NCI-H1417 (cell line): ENCODE data around the gene KMT2E.
"Not testable (repeated sequence)": the region's sequence is repeated elsewhere in the genome, so short reads cannot be mapped to it uniquely, and the experiment has no call there.

Experiments used
- DNase-seq, 3 experiments: peaks; one replicate each; lab custom pipeline; 2025; lab: John Stamatoyannopoulos, UW

Gene KMT2E

DNA sequence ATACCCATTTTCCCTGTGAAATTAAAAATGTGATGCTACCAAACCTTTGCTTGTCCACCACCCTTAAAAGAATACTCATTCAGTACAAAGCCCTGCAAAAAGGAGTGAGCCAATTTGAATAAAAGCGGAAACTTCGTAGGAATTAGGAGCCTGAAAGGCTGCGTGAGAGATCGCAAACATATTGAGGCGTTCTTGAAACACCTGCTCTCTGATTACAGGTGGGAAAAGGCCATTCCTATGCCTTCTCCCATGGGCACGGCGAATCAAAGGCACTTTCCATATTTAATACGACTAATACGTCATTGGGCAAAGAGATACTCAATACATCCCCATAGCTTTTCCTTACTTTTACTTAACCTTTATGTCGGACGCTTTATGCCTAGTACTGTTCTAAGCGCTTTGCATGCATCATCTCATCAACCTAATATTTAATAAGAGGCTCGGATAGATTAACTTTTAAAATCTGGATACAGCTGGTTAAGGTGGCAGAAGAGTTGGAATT lies 30.9 kb upstream of the KMT2E start:
- DNase-seq, result peak; percentile 58 to 85 (median 73)

- peak; percentile 83 to 95 (median 95) for DNase-seq
Measured at GRCh38 chr7:104983578-104984539, 30.1 kb upstream of the KMT2E start.

DNA sequence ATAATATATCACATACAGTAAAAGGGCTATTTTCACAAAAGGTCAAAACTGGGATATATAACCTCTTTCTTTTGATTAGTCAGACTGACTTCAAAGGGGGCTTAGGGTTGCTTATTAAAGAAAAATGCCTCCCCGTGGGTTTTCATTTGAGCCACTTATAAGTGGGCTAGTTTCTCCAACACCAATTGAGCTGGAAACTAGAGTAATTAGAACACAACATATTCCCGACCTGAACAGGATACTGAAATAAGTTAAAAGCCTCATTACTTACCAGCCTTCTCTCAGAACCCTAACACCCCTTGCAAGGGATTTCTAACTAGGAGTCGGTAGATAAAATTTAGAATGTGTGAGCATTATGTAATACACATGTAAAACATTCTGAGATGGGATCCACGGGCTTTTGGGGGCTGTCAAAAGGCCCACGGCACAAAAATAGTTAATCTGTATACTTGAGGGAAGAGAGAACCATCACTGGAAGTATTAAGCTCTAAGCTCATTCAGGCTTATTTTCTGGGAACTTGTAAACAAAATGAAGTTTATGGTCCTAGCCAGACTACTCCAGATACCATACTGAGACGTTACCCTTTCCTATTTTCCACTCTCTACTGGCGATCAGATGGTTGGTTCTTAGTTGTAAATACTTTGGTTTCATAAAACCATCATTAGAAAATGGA lies 29.3 kb upstream of the KMT2E start:
- no peak for DNase-seq

DNA sequence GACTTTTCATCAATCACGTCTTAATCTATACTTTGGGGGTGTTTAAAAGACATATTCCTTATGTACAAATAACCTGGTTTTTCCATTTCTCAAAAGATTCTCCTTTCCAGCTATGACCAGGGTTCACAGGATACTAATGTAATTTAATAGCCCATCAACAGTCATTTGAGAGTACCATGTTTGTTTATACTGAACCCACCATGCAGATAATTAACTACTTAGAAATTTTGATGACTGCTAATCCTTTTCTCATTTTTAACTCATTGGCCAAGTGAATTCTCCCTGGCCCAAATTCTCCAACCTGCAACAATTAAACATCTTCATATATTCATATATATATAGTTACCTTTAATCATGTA lies 28.8 kb upstream of the KMT2E start:
- DNase-seq, result no peak

DNA sequence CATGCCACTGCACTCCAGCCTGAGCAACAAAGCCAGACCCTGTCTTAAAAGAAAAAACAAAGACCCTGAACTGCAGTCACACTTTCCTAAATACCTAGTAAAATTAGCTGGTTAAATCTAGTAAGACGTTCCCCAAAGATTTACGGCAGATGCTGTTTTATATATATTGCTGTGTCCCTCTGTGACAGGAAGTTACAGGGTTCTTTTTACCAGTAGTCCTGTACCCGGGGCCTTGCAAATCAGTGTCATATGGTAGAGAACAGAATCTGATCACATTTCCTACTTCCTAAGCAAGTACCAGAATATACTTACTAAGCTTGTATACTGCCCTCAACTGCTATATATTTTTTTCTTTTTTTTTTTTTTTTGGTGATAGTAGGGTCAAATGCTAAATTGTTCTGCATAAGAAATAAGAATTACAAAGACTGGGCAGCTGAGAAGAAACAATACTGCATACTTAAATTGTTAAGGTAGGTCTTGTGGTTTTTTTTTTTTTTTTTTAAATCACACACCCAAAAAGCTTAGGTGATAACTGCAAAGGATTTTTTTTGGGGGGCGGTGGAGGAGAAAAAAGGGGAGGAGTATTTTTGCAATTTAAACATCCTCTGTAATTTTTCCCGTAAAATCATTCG lies 27.3 kb upstream of the KMT2E start:
- no peak for DNase-seq

DNA sequence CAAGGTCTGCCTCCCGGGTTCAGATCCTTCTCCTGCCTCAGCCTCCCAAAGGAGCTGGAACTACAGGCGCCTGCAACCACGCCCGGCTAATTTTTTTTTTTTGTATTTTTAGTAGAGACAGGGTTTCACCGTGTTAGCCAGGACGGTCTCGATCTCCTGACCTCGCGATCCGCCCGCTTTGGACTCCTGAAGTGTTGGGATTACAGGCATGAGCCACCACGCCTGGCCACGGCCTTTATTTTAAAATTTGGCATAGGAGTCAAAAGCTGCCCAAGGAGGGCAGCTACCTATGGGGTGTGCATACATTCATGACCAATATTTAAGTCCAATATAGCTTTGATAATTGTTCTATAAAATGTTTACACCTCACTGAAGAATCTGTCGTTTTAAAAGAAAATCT lies 26.6 kb upstream of the KMT2E start:
- not testable (repeated sequence) for DNase-seq

- DNase-seq, result no peak
Measured at GRCh38 chr7:104990983-104991382, 23.0 kb upstream of the KMT2E start.

- DNase-seq, result no peak
Measured at GRCh38 chr7:104992306-104992705, 21.7 kb upstream of the KMT2E start.

- DNase-seq, result no peak
Measured at GRCh38 chr7:104993217-104993862, 20.7 kb upstream of the KMT2E start.

- no peak for DNase-seq
Measured at GRCh38 chr7:104998040-104998752, 15.8 kb upstream of the KMT2E start.

- DNase-seq, result no peak
Measured at GRCh38 chr7:105000200-105000599, 13.8 kb upstream of the KMT2E start.

DNA sequence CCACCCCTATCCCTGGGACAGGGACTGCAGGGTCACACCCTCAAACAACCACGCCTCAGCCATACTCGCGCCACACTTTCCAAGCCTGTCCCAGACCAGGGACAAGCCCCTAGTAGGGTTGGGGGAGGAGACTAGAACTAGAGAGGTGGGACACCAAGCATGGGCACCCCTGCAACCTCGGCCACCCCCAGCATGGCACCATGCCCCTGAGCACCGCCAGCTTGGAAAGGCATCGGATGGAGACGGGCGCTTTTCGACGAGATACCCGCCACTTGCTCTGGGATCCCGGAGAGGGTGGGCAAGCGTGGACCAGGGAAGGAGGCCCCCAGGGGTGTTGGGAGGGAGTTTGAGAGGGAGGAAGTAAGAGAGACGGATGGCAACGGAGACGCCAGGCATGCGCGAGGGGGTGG lies 13.1 kb upstream of the KMT2E start:
- no peak for DNase-seq

- no peak for DNase-seq
Measured at GRCh38 chr7:105001652-105002184, 12.3 kb upstream of the KMT2E start.

DNA sequence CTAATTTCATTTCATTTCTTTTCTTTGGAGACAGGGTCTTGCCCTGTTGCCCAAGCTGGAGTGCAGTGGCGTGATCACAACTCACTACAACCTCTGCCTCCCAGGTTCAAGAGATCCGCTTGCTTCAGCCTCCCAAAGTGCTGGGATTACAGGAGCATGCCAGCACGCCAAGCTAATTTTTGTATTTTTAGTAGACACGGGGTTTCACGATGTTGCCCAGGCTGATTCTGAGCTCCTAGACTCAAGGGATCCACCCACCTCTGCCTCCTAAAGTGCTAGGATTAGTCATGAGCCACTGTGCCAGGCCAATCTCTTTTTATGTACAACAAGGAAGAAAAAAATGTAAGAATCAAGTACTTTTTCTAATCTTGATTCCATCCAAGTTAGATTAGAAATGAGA lies 10.7 kb upstream of the KMT2E start:
- DNase-seq, result no peak

DNA sequence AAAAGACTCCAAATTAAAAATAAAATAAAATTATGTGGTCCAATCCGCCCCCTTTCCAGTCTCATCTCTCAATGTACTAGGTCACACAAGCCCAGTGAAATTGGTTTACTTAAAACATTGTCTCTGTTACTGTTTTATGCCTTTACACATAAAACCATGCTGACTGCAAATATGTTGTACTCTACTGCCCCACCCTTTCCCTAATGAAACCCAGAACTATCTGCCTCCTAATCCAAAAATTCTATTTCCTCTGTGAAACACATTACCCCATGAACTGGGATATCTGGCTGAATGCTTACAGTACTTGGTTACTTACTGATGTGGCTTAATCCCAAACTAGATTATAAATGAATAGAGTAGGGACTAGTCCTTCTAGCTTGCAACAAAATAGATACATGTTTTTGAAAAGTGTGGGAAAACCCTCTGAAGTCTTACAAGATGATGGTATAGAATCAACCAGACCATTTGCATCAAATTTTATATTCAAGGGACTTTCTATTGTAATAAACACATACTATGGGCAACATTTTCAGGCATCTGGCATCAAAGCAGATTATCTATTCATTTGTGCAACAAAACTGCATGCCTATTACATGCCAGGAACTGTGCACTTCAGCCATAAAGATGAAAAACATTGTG lies 10.0 kb upstream of the KMT2E start:
- no peak for DNase-seq

DNA sequence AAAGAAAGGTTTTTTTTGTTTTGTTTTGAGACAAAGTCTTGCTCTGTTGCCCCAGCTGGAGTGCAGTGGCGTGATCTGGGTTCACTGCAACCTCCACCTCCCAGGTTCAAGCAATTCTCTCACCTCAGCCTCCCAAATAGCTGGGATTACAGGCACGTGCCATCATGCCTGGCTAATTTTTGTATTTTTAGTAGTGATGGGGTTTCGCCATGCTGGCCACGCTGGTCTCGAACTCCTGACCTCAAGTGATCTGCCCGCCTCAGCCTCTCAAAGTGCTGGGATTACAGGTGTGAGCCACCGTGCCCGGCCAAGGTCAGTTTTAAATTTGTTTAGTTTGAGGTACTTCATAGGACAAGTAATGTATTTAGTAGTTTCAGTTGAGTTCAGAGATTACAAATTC lies 9.0 kb upstream of the KMT2E start:
- not testable (repeated sequence) for DNase-seq

DNA sequence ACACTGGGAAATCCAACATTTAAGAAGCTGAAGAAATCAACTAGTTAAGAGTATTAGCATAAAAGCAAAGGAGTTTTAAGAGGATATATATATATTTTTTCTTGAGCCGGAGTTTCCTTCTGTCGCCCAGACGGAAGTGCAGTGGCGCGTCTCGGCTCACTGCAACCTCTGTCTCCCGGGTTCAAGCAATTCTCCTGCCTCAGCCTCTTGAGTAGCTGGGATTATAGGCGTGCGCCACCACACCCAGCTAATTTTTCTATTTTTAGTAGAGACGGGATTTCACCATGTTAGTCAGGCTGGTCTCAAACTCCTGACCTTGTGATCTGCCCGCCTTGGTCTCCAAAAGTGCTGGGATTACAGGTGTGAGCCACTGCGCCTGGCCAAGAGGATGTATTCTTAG lies 8.5 kb upstream of the KMT2E start:
- DNase-seq, result not testable (repeated sequence)

DNA sequence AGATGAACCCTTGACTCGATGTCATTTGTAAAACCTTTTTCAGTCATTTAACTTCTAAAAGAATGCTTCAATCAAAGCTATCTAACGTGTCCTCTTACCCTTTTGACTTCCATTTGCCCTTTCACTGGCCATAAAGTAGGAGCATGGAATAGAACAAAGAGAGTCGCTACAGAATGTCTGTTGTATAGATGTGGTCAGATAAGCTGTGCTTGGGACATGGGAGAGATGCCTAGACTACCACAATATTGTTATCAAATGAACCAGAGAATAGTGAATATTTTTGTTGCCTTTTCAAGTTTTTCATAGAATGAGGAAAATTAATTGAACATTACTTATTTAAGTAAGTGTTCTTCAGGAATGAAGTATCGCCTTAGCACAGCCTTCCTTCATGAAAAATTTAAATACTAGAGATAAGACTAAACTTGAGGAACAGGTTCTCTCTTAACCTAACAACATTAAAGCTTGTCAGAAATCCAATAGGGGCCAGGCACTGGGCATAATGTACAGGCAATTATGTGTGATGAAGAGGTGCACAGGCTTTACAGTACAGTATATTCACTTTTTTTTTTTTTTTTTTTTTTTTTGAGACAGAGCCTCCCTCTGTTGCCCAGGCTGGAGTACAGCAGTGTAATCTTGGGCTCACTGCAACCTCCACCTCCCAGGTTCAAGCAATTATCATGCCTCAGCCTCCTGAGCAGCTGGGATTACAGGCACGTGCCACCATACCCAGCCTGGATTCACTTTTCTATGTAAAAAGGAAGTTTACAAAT lies 7.5 kb upstream of the KMT2E start:
- DNase-seq, result peak in 1 of 3 experiments; percentile 28

DNA sequence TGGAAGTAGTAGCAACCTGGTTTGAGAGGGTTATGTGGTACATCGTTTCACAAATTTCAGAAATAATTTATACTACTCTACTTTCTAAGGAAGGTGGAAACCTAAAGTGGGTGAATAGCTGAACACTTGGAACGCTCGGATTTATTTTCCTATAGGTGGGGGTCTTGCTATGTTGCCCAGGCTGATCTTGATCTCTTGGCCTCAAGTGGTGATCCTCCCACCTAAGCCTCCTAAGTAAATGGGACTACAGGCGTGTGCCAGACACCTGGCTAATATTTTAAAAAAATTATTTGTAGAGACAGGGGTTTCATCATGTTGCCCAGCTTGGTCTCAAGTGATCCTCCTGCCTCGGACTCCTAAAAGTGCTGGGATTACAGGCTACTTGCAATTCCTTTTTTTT lies 6.7 kb upstream of the KMT2E start:
- DNase-seq, result no peak
